SK-N-SH (cell line): ENCODE results near the gene ARHGAP44. TPM values are rescaled to one million over a fixed set of nuclear protein-coding genes. Genes with fewer than 3 reads are reported as not detected.

Experiments used
- CTCF ChIA-PET: fragments of 300-600, 350-600 bp; formaldehyde crosslinking; extraction: SDS; loops from one replicate; lab custom pipeline; 2021; lab: Yijun Ruan, JAX
- POLR2A ChIA-PET: fragments of 350-600 bp; sonication (Branson Sonifier 250); formaldehyde crosslinking; extraction: SDS; loops from one replicate; lab custom pipeline; 2020; ENCODE audit warnings: antibody characterized with exemption, inconsistent platforms; lab: Yijun Ruan, JAX
- DNase-seq: peaks from one replicate; pipeline ENCODE4 v3.0.0; 2012
- H2AFZ ChIP-seq: fragments of 200-600 bp; sonication (generic); 2 replicates; pipeline ENCODE4 v1.8.1; 2016; ENCODE audit warnings: antibody characterized with exemption, mild to moderate bottlenecking, low read depth
- H3F3A ChIP-seq: fragments of 200-600 bp; sonication (generic); replicated peaks from 2 replicates; pipeline ENCODE3; 2016; ENCODE audit warnings: antibody characterized with exemption, mild to moderate bottlenecking; ENCODE audit not compliant: insufficient read depth
- H3K27ac ChIP-seq, 2 experiments: fragments of 200-500 bp in 1 of 2; fragments of 200-600 bp in 1 of 2; sonication (Bioruptor generic) in 1 of 2; sonication (generic), shearing (Covaris generic) in 1 of 2; 2 replicates each; pipeline versions ENCODE4 v1.5.1 to v1.6.1; 2014 to 2016; ENCODE audit warnings: low read depth in 2 of 2, inconsistent platforms in 1 of 2, low read length in 1 of 2, mild to moderate bottlenecking in 1 of 2, mixed read lengths in 1 of 2
- H3K27me3 ChIP-seq: fragments of 200-600 bp; sonication (generic), shearing (Covaris generic); 2 replicates; pipeline ENCODE4 v1.6.1; 2016; ENCODE audit warnings: mixed run types; ENCODE audit not compliant: insufficient read depth
- H3K36me3 ChIP-seq, 2 experiments: fragments of 200-500 bp in 1 of 2; fragments of 200-600 bp in 1 of 2; sonication (Bioruptor generic) in 1 of 2; sonication (generic) in 1 of 2; replicated peaks in 1 of 2; 2 replicates each; pipeline versions ENCODE3 to v1.5.1; 2014 to 2016; ENCODE audit warnings: low read length in 1 of 2, mild to moderate bottlenecking in 1 of 2; ENCODE audit not compliant: insufficient read depth in 2 of 2, control insufficient read depth in 1 of 2
- H3K4me1 ChIP-seq, 2 experiments: fragments of 200-500 bp in 1 of 2; fragments of 200-600 bp in 1 of 2; sonication (Bioruptor generic) in 1 of 2; sonication (generic), shearing (Covaris generic) in 1 of 2; 2 replicates each; pipeline versions ENCODE4 v1.5.1 to v1.6.1; 2014 to 2016; ENCODE audit warnings: low read depth in 1 of 2, low read length in 1 of 2, mixed run types in 1 of 2; ENCODE audit not compliant: insufficient read depth in 2 of 2, control insufficient read depth in 1 of 2
- H3K4me2 ChIP-seq: fragments of 200-600 bp; sonication (generic), shearing (Covaris generic); 2 replicates; pipeline ENCODE4 v1.6.1; 2017; ENCODE audit warnings: mixed run types
- H3K4me3 ChIP-seq, 2 experiments: fragments of 200-500 bp in 1 of 2; fragments of 200-600 bp in 1 of 2; sonication (Bioruptor generic) in 1 of 2; sonication (generic), shearing (Covaris generic) in 1 of 2; 2 replicates each; pipeline versions ENCODE4 v1.5.1 to v1.8.1; 2014 to 2016; ENCODE audit warnings: low read depth in 2 of 2, inconsistent platforms in 1 of 2, low read length in 1 of 2, mild to moderate bottlenecking in 1 of 2, mixed read lengths in 1 of 2, moderate library complexity in 1 of 2
- H3K79me2 ChIP-seq: fragments of 200-600 bp; sonication (generic); 2 replicates; pipeline ENCODE4 v1.8.1; 2017; ENCODE audit warnings: mild to moderate bottlenecking; ENCODE audit not compliant: insufficient read depth
- H3K9ac ChIP-seq: fragments of 200-600 bp; sonication (generic); 2 replicates; pipeline ENCODE4 v1.6.1; 2017; ENCODE audit warnings: mixed run types
- H3K9me2 ChIP-seq: fragments of 200-600 bp; sonication (generic); 2 replicates; pipeline ENCODE4 v1.6.1; 2017; ENCODE audit warnings: mixed run types
- H3K9me3 ChIP-seq: fragments of 200-600 bp; sonication (generic); 2 replicates; pipeline ENCODE4 v1.6.1; 2017; ENCODE audit warnings: mixed run types, mild to moderate bottlenecking, moderate library complexity
- H4K20me1 ChIP-seq: fragments of 200-600 bp; sonication (generic); 2 replicates; pipeline ENCODE4 v1.6.1; 2017; ENCODE audit warnings: mild to moderate bottlenecking, mixed run types; ENCODE audit not compliant: insufficient read depth
- CHD2 ChIP-seq: fragments of 150-350 bp; IDR thresholded peaks from 2 replicates; pipeline ENCODE4 v1.6.1; 2018; ENCODE audit warnings: low read length; ENCODE audit not compliant: partially characterized antibody
- EP300 ChIP-seq, 2 experiments: IDR thresholded peaks; 2 replicates each; pipeline versions ENCODE4 v1.4.0 to v1.6.1; 2012; ENCODE audit warnings: borderline replicate concordance in 1 of 2, low read depth in 1 of 2, low read length in 1 of 2
- GABPA ChIP-seq: IDR thresholded peaks from 2 replicates; pipeline ENCODE4 v1.4.0; 2012; ENCODE audit warnings: low read depth, mild to moderate bottlenecking
- JUND ChIP-seq: IDR thresholded peaks from 2 replicates; pipeline ENCODE4 v1.4.0; 2012
- PBX3 ChIP-seq: IDR thresholded peaks from 2 replicates; pipeline ENCODE4; 2012
- RAD21 ChIP-seq: IDR thresholded peaks from 2 replicates; pipeline ENCODE4 v1.6.1; 2012; ENCODE audit warnings: mild to moderate bottlenecking, low read length
- TAF1 ChIP-seq: IDR thresholded peaks from 2 replicates; pipeline ENCODE4 v1.6.1; 2012; ENCODE audit warnings: low read depth, mild to moderate bottlenecking, low read length, moderate library complexity, borderline replicate concordance
- WGBS: methylation state at CpG from one replicate; pipeline ENCODE4 v1.1.6; 2017; ENCODE audit warnings: low lambda C conversion rate; 5-methylcytosine and 5-hydroxymethylcytosine counted together
- polyA plus RNA-seq, 3 experiments: library from polyadenylated mRNA; depleted of rRNA; stranded (reverse); fragments of >200 nt; gene quantifications; 2 replicates each; pipeline ENCODE4 v1.2.3, GENCODE V29; 2012

ARHGAP44 gene
- polyA plus RNA-seq, 1 of the 3 experiments (the other 2 are of a cell fraction), result 0.28 TPM

DNA sequence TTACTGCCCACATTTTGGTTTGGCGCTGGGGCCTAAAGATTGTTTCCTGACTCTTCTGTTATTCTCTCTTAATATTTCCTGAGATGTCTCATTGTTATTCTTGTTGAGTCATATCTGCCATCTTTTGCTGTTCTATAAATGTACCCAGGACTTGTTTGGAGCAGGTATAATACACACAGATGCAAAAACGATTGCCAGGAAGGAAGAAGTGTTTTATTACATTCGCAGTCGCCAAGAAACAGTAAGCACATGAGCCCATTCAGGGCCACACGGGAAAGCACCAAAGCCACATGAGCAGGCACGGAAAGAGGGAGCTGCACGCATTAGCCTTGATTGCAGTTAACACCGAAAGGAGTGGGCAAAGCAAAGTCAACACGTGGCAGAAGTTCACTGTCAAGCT, 70.2 kb downstream of the ARHGAP44 start:
- Histone ChIP-seq H2AFZ (no peak overlapping the region), H3K27me3 (no peaks in the 10 kb centered on the region), H3K4me2 (no peak overlapping the region), H3K36me3 (no peaks in the 10 kb centered on the region), H3K4me3 (no peak overlapping the region), H3K4me1 (no peaks in the 10 kb centered on the region), H3K9me3 (no peaks in the 10 kb centered on the region), H3F3A (no peaks in the 10 kb centered on the region), H3K79me2 (no peaks in the 10 kb centered on the region), H3K9me2 (no peaks in the 10 kb centered on the region), H4K20me1 (no peaks in the 10 kb centered on the region), H3K27ac (no peak overlapping the region), H3K9ac (no peak overlapping the region)
- CTCF ChIA-PET, result interaction anchor here (1.0 kb wide), 1 partner anchor 10 kb away, joined by 3 read pairs; no protein-coding TSS in a partner anchor
- TF ChIP-seq CHD2, result no peak
- TF ChIP-seq JUND, result no peak
- TF ChIP-seq EP300 (IDR thresholded peaks at IDR 0.05; ENCODE audit: borderline replicate concordance in 1 of 2, low read depth in 1 of 2, low read length in 1 of 2), result no peak
- 19% methylated on average over 9 of the region's 9 CpGs for WGBS
- no peak for DNase-seq
- POLR2A ChIA-PET, result no interaction called here

- Histone ChIP-seq H3K36me3 (no peaks in the 10 kb centered on the region), H2AFZ (no peak overlapping the region), H3K9me3 (no peaks in the 10 kb centered on the region), H3K27ac (no peak overlapping the region), H4K20me1 (no peaks in the 10 kb centered on the region), H3K9me2 (no peaks in the 10 kb centered on the region), H3K4me1 (no peaks in the 10 kb centered on the region), H3K4me2 (no peak overlapping the region), H3K27me3 (no peaks in the 10 kb centered on the region), H3K4me3 (no peak overlapping the region), H3F3A (no peaks in the 10 kb centered on the region), H3K9ac (no peak overlapping the region), H3K79me2 (no peaks in the 10 kb centered on the region)
- TF ChIP-seq RAD21 (no peak), GABPA (no peak)
- CTCF ChIA-PET, result no interaction called here
- DNase-seq, result no peak
- POLR2A ChIA-PET, result no interaction called here
- WGBS, result 48% methylated on average over 3 of the region's 3 CpGs
These were observed 76.5 kb downstream of the ARHGAP44 start for GRCh38 chr17:12865769-12866168.

- H3K9ac ChIP-seq, result no peak overlapping the region
- no peaks in the 10 kb centered on the region for H3K79me2 ChIP-seq
- H3K27me3 ChIP-seq, result no peaks in the 10 kb centered on the region
- 5% methylated on average over 4 of the region's 4 CpGs for WGBS
- H3K9me3 ChIP-seq, result no peaks in the 10 kb centered on the region
- H3K9me2 ChIP-seq, result no peaks in the 10 kb centered on the region
- CTCF ChIA-PET, result no interaction called here
- no peak overlapping the region for H3K27ac ChIP-seq
- no peaks in the 10 kb centered on the region for H3K36me3 ChIP-seq
- DNase-seq, result no peak
- no peak overlapping the region for H3K4me2 ChIP-seq
- no peaks in the 10 kb centered on the region for H3F3A ChIP-seq
- TF ChIP-seq RAD21 (no peak), TAF1 (no peak), PBX3 (no peak)
- H3K4me1 ChIP-seq, result no peaks in the 10 kb centered on the region
- H4K20me1 ChIP-seq, result no peaks in the 10 kb centered on the region
- POLR2A ChIA-PET, result no interaction called here
- no peak overlapping the region for H3K4me3 ChIP-seq
- H2AFZ ChIP-seq, result no peak overlapping the region
These were observed 76.9 kb downstream of the ARHGAP44 start for GRCh38 chr17:12866244-12866643.
